ENCODE measurements around the gene TOX2.

Gene TOX2

DNA sequence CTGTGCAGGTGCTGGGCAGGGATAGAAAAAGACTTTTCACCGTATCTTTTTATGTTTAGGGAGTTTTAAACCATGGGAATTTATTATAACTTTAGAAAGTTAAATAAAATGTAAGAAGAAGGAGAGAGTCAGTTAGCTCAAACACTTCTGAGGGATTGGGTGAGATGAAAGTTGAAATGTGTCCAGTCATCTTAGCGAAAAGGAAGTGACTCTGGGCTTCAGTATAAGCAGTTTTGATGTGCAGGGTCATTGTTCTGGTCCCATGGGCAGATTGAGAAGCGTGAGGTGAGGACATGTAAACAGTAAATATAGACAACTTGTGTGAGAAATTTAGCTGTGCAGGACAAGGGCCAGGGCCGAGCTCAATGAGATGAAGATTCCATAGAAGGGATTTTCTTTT is 66.9 kb downstream of the TOX2 start:
- no peak for DNase-seq
- Mint-ChIP-seq H3K4me1 (ENCODE audit: low read depth) (peaks cover 35% of the 10 kb centered on the region), H3K27ac (no peak overlapping the region), H3K9me3 (no peaks in the 10 kb centered on the region), H3K27me3 (no peaks in the 10 kb centered on the region), H3K36me3 (ENCODE audit: low read depth) (no peaks in the 10 kb centered on the region), H3K4me3 (no peak overlapping the region)

DNA sequence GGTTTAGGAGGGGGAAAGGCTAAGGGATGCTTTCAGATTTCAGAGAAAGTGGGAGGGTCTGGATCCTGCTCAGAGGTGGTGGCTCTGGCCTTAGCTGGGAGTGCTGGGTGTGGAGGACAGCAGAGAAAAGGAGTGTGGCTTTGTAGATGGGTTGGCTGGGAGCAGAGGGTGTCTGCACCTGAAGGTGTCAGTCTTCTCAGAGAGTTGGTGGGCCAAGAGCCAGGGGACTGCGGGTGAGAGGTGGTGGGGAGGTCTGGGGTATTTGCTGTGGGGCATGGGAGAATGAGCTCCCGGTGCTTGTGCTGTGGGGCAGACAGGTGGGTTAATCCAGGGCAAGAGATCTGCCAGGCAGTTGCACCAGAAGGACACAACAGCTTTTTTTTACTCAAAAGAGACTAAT is 67.4 kb downstream of the TOX2 start:
- Mint-ChIP-seq H3K36me3 (ENCODE audit: low read depth) (no peaks in the 10 kb centered on the region), H3K4me1 (ENCODE audit: low read depth) (peaks cover 34% of the 10 kb centered on the region), H3K4me3 (no peak overlapping the region), H3K27ac (no peak overlapping the region), H3K9me3 (no peaks in the 10 kb centered on the region), H3K27me3 (no peaks in the 10 kb centered on the region)
- no peak for DNase-seq

DNA sequence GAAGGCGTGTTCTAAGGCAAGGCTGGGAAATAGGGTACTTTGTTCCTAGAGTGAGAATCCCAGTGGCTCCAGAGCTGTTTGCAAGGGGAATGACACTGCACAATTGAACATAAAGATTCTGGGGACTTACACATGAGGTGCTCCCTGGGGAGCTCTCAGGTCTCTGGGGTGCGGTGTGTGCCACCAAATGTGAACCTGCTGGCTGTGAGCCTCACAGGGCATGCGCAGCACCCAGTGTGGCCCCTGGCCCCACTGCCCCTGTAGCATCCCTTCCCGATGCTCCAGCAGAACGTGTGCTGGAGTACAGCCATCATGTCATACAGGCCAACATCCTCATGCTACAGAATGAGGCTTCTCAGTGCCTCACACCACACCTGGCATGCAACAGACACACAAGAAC is 68.2 kb downstream of the TOX2 start:
- Mint-ChIP-seq H3K27ac (no peak overlapping the region), H3K4me1 (ENCODE audit: low read depth) (peaks cover 31% of the 10 kb centered on the region), H3K4me3 (no peak overlapping the region), H3K9me3 (no peaks in the 10 kb centered on the region), H3K36me3 (ENCODE audit: low read depth) (no peaks in the 10 kb centered on the region), H3K27me3 (no peaks in the 10 kb centered on the region)
- DNase-seq = no peak

DNA sequence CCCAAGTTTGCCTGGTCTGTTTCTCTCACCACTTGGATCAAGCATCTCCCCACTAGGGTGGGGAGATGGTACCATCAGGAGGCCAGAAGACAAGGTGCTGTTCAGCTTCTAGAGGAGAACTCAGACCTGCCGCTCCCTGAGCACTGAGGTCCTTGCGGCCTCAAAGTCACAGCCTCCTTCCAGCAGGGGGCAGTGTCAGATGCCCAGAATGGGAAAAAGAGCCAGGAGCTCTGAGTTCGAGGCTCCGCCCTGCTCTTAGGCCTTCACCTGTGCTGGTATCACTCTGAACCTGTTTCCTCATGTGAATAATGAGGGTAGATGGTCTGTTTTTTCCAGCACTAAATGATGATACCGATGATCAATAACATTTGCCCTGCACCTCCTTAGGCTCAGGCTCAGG is 68.7 kb downstream of the TOX2 start:
- no peaks in the 10 kb centered on the region for H3K36me3 Mint-ChIP-seq (ENCODE audit: low read depth)
- H3K27ac Mint-ChIP-seq = no peak overlapping the region
- peak; percentile 60 for DNase-seq
- peaks cover 32% of the 10 kb centered on the region for H3K4me1 Mint-ChIP-seq (ENCODE audit: low read depth)
- no peak overlapping the region for H3K4me3 Mint-ChIP-seq
- H3K9me3 Mint-ChIP-seq = no peaks in the 10 kb centered on the region
- no peaks in the 10 kb centered on the region for H3K27me3 Mint-ChIP-seq

DNA sequence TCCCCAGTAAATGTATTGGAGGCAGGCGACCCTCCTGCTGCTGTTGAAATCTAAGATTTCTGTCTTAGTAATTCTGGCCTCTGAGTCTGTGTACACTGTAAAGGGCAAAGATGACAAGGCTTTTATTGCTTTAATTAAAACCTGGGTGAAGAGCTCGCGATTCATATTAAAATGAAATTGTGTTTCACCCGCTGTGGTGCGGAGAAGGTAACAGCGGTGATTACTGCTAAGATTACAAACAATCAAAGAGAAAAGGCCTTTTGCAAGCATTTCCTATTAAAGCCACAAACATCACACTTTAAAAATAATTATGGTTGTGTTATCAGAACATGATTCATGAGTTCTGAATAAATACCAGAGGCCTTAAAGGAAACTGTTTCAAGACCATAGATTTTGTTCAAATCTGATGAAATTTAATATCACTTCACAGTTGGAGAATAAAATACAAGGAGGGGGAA is 69.3 kb downstream of the TOX2 start:
- DNase-seq = no peak
- Mint-ChIP-seq H3K27me3 (no peaks in the 10 kb centered on the region), H3K27ac (no peak overlapping the region), H3K9me3 (no peaks in the 10 kb centered on the region), H3K4me3 (no peak overlapping the region), H3K4me1 (ENCODE audit: low read depth) (peaks cover 36% of the 10 kb centered on the region), H3K36me3 (ENCODE audit: low read depth) (no peaks in the 10 kb centered on the region)

DNA sequence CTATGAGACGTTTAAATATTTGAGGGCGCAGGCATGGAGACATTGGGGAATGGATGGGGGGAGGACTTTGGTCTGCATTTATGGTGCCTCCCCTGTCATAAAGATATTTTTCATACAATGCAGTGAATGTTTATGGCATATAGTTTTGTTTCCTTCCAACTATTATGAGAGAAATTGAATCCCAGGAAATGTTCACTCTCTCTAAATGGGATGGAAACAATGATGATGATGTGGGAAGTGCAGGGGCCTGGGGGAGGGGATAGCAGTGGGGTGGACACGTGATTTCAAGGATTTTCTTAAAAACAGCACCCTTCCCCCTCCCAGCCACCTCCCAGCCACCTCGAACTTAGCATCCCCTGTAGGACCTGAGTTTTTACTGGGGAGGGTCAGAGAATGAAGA is 69.9 kb downstream of the TOX2 start:
- Mint-ChIP-seq H3K9me3 (no peaks in the 10 kb centered on the region), H3K4me1 (ENCODE audit: low read depth) (peaks cover 39% of the 10 kb centered on the region), H3K4me3 (no peak overlapping the region), H3K36me3 (ENCODE audit: low read depth) (no peaks in the 10 kb centered on the region), H3K27me3 (no peaks in the 10 kb centered on the region), H3K27ac (no peak overlapping the region)
- DNase-seq = no peak

DNA sequence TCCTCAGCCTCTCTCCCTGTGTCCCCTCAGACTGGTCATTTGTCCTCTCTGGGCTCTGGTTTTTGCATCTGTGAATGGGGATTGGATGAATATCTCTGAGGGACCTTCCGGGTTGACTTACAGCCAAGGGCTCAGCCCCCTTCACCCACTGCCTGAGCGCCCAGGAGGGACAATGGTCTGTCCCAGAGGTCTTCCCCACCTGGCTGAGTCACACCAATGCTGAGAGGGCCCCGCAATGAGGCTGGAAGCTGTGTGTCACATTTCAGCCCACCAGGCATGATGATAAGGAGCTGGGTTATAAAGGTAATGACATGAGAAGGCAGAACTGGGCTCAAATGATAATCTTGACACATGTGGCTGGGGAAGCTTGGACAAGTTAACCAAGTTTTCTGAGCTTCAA is 70.5 kb downstream of the TOX2 start:
- H3K9me3 Mint-ChIP-seq = no peaks in the 10 kb centered on the region
- peaks cover 39% of the 10 kb centered on the region for H3K4me1 Mint-ChIP-seq (ENCODE audit: low read depth)
- H3K4me3 Mint-ChIP-seq = no peak overlapping the region
- no peaks in the 10 kb centered on the region for H3K27me3 Mint-ChIP-seq
- no peaks in the 10 kb centered on the region for H3K36me3 Mint-ChIP-seq (ENCODE audit: low read depth)
- peak overlapping the region; percentile 8 for H3K27ac Mint-ChIP-seq
- no peak for DNase-seq

DNA sequence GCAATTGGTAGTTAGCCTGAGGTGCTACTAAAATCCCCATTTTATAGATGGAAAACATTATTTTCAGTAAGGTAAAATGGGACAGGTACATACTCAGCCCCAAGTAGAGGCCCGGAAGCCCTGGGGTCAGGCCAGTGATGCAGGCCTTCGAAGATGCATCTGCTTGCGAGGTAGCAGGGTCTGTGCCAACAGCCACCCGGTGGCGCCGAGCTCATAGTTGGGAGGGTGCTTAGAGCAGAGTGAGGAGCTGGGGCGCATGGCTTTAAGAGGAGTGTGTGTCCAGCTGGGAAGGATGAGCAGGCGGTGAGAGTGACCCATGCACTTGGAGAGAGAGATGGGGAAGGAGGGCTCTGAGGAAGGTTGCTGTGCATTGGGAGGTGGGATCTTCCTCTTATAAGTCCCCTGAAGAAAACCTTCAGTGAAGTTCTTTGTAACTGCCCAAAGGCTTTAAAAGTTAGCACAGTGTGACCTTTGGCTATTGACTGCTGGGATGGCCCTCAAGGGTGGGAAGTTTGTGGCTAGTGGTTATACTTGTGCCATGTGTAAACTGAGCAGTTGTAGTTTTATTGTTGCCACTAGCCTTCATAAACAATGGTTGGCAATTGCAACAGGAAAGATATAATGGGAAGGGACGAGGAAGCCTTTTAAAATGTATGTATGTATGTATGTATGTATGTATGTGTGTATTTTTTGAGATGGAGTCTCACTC is 71.1 kb downstream of the TOX2 start:
- H3K27ac Mint-ChIP-seq = no peak overlapping the region
- peaks cover 39% of the 10 kb centered on the region for H3K4me1 Mint-ChIP-seq (ENCODE audit: low read depth)
- H3K27me3 Mint-ChIP-seq = no peaks in the 10 kb centered on the region
- DNase-seq = no peak
- no peaks in the 10 kb centered on the region for H3K36me3 Mint-ChIP-seq (ENCODE audit: low read depth)
- no peak overlapping the region for H3K4me3 Mint-ChIP-seq
- H3K9me3 Mint-ChIP-seq = no peaks in the 10 kb centered on the region

DNA sequence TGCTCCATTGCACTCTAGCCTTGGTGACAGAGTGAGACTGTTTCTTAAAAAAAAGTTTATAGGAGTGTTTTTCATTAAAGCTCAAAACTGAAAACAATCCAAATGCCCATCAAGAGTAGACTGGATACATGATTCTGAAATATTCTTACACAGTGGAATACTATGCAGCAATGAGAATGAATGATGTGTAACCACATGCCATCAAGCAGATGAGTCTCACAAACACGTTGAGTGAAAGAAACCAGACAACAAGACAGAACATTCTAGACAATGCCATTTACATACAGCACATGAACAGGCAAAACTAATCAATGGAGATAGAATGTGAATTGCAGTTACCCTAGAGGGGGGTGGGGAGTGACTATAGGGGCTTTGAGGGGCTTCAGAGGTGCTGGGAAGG is 72.4 kb downstream of the TOX2 start:
- Mint-ChIP-seq H3K4me1 (ENCODE audit: low read depth) (peaks cover 37% of the 10 kb centered on the region), H3K27ac (no peak overlapping the region), H3K4me3 (no peak overlapping the region), H3K27me3 (no peaks in the 10 kb centered on the region), H3K36me3 (ENCODE audit: low read depth) (no peaks in the 10 kb centered on the region), H3K9me3 (no peaks in the 10 kb centered on the region)
- no peak for DNase-seq

DNA sequence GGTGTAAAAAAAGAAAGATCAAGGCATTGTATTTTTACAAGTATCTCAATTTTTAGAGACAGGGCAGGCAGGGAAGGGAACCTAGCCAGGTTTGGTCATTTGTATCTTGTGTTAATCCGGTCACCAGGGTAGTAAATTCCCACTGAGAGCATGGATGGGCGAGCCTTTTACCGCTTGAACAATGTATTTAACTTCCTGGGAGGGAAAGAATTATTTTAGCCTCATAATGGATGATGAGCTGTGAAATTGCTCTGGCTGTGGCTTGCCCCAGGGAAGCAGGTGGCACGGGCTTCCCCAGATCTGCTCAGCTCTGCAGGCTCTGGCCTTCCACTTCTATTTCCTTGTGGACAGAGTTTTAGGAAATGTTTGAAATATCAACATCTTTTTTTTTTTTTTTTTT is 72.9 kb downstream of the TOX2 start:
- no peak for DNase-seq
- peaks cover 37% of the 10 kb centered on the region for H3K4me1 Mint-ChIP-seq (ENCODE audit: low read depth)
- H3K36me3 Mint-ChIP-seq (ENCODE audit: low read depth) = no peaks in the 10 kb centered on the region

DNA sequence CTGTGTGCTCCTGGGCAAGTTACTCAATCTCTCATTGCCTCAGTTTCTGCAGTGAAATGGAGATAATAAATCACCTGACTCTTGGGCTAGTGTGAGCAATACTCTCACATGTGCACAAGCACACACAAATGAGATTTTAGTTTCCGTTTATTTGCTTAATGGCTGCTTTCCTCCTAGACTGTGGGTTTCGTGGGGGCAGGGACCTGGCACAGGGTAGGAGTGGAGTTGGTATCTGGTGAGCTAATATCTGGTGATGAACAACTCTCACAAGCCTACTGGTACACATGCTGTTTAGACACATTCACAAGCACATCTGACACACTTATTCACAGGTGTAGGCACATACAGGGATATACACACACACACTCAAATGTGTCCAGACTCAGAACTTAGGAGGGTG is 73.8 kb downstream of the TOX2 start:
- Mint-ChIP-seq H3K4me1 (ENCODE audit: low read depth) (peaks cover 37% of the 10 kb centered on the region), H3K4me3 (no peak overlapping the region), H3K27me3 (no peaks in the 10 kb centered on the region), H3K27ac (peak overlapping the region; percentile 5), H3K9me3 (no peaks in the 10 kb centered on the region), H3K36me3 (ENCODE audit: low read depth) (no peaks in the 10 kb centered on the region)
- no peak for DNase-seq

More for the DNA sequence above, 72.9 kb downstream of the TOX2 start:
- Mint-ChIP-seq H3K9me3 (no peaks in the 10 kb centered on the region), H3K4me3 (no peak overlapping the region), H3K27ac (no peak overlapping the region), H3K27me3 (no peaks in the 10 kb centered on the region)

DNA sequence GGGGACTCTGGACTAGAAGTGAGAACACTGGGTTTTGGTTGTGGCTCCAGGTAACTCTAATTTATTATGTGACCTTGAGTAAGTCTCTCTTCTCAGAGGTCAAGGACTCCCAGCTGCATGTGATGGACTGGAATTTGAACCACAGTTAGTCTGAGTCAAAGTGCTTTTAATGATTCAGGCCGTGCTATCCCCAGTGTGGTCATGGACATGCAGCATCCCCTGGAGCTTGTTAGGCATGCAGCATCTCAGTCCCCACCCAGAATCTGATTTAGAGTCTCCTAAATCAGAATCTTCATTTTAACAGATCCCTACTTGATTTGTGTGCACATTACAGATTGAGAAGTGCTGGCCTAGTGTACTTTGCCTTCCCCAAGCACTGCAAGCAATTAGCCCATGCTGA is 74.2 kb downstream of the TOX2 start:
- no peak for DNase-seq
- Mint-ChIP-seq H3K4me1 (ENCODE audit: low read depth) (peaks cover 33% of the 10 kb centered on the region), H3K36me3 (ENCODE audit: low read depth) (no peaks in the 10 kb centered on the region), H3K9me3 (no peaks in the 10 kb centered on the region), H3K4me3 (no peak overlapping the region), H3K27ac (no peak overlapping the region), H3K27me3 (no peaks in the 10 kb centered on the region)

DNA sequence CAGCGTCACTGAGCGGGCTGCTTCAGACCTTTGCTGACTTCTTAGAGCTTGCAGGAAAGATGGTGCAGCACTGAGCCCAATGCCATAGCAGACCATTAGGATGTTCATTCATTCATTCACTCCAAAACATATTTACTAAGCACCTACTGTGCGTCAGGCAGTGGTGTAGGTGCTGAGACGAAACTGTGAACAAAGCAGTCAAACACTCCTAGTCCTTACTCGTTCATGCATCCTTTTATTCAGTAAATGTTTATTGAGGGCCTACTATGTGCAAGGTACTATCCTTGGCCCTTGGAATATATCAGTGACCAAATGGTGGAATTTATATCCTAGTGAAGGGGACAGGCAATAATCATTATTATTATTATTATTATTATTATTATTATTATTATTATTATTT is 76.6 kb downstream of the TOX2 start:
- Mint-ChIP-seq H3K9me3 (no peaks in the 10 kb centered on the region), H3K27ac (no peak overlapping the region)

DNA sequence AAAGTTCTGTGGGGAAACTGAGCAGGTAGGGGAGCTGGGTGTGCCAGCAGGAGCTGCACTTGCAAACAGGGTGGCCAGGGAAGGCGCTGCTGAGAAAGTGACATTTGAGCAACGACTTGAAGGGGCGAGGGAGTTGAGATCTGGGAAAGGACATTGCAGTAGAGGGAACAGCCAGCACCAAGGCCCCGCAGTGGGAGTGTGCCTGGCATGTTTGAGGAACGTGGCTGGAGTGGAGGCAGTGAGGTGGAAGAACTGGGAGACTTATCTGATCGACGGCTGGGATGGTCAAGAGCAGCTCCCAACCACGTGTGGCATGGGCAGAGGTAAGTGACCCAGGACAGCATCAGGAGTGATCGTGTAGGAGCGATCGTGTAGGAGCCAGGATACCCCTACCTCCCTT is 77.3 kb downstream of the TOX2 start:
- DNase-seq = no peak
- no peak overlapping the region for H3K4me3 Mint-ChIP-seq
- no peak overlapping the region for H3K27ac Mint-ChIP-seq
- H3K9me3 Mint-ChIP-seq = no peaks in the 10 kb centered on the region
- H3K36me3 Mint-ChIP-seq (ENCODE audit: low read depth) = no peaks in the 10 kb centered on the region
- H3K4me1 Mint-ChIP-seq (ENCODE audit: low read depth) = peaks cover 15% of the 10 kb centered on the region
- H3K27me3 Mint-ChIP-seq = no peaks in the 10 kb centered on the region

More for the DNA sequence above, 76.6 kb downstream of the TOX2 start:
- H3K27me3 Mint-ChIP-seq = no peaks in the 10 kb centered on the region
- H3K4me1 Mint-ChIP-seq (ENCODE audit: low read depth) = peaks cover 15% of the 10 kb centered on the region
- no peak for DNase-seq
- no peaks in the 10 kb centered on the region for H3K36me3 Mint-ChIP-seq (ENCODE audit: low read depth)
- H3K4me3 Mint-ChIP-seq = no peak overlapping the region

DNA sequence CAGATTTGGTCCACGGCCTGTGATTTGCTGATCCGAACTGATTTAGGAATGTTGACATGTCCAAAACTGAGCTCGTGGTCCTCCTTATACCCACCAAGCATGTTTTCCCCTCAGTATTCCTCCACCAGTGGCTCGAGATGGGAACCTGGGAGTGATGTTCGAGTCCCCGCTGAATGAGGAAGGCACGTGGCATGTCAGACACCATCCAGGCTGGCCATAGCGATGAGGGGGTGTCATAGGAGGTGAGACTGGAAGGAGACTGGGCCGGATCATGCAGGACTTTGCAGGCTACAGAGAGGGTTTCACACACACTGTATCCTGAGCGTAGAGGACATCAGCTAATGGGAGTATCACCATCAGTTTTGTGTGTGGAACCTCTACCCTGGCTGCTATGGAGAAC is 78.2 kb downstream of the TOX2 start:
- no peak overlapping the region for H3K4me3 Mint-ChIP-seq

DNA sequence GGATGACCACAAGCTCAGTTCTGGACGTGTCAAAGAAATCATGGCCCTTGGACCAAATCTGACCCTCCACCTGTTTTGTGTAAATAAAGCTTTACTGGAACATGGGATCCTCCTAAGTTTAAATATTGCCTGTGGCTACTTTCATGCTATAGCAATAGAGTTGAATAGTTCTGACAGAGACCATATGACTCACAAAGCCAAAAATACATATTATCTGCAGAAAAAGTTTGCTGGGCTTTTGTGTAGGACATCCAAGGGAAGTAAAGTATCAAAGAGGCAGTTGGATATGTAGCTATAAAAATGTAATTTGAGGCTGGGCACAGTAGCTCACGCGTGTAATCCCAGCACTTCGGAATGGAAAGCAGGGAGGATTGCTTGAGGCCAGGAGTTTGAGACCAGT is 78.9 kb downstream of the TOX2 start:
- no peak for DNase-seq
- H3K27me3 Mint-ChIP-seq = no peaks in the 10 kb centered on the region
- peaks cover 7% of the 10 kb centered on the region for H3K4me1 Mint-ChIP-seq (ENCODE audit: low read depth)
- H3K36me3 Mint-ChIP-seq (ENCODE audit: low read depth) = no peaks in the 10 kb centered on the region
- no peak overlapping the region for H3K4me3 Mint-ChIP-seq
- no peak overlapping the region for H3K27ac Mint-ChIP-seq
- H3K9me3 Mint-ChIP-seq = no peaks in the 10 kb centered on the region

More for the DNA sequence above, 78.2 kb downstream of the TOX2 start:
- no peaks in the 10 kb centered on the region for H3K36me3 Mint-ChIP-seq (ENCODE audit: low read depth)
- DNase-seq = no peak
- H3K4me1 Mint-ChIP-seq (ENCODE audit: low read depth) = peaks cover 13% of the 10 kb centered on the region
- H3K27ac Mint-ChIP-seq = no peak overlapping the region
- H3K27me3 Mint-ChIP-seq = no peaks in the 10 kb centered on the region
- H3K9me3 Mint-ChIP-seq = no peaks in the 10 kb centered on the region

All from activated T-cell treated with anti-CD3 and anti-CD28 coated beads, Interleukin-2, amount 50 U/mL, for 24 hours (primary cell).